GM21515 (cell line): ENCODE data around the gene CDYL2.

Experiments
- ATAC-seq: cut with Tn5 transposase; IDR thresholded peaks from one replicate; pipeline ENCODE4 v1.9.1; 2021; ENCODE audit not compliant: unreplicated experiment

The CDYL2 gene

GRCh38 chr16:80601182-80601581 is 203.2 kb downstream of the CDYL2 start:
- no peak for ATAC-seq

GRCh38 chr16:80599466-80599865 is 204.9 kb downstream of the CDYL2 start:
- no peak for ATAC-seq

GRCh38 chr16:80596507-80597207 is 207.7 kb downstream of the CDYL2 start:
- ATAC-seq, result no peak

GRCh38 chr16:80594756-80595155 is 209.6 kb downstream of the CDYL2 start:
- ATAC-seq, result no peak

- no peak for ATAC-seq
Observed at GRCh38 chr16:80592273-80592672, 212.1 kb downstream of the CDYL2 start.

GRCh38 chr16:80591071-80591915 is 213.1 kb downstream of the CDYL2 start:
- no peak for ATAC-seq

GRCh38 chr16:80587071-80587470 is 217.3 kb downstream of the CDYL2 start:
- ATAC-seq, result no peak

GRCh38 chr16:80586476-80586875 is 217.9 kb downstream of the CDYL2 start:
- ATAC-seq, result no peak

GRCh38 chr16:80585764-80586163 is 218.6 kb downstream of the CDYL2 start:
- ATAC-seq, result no peak

- no peak for ATAC-seq
Observed at GRCh38 chr16:80583466-80583865, 220.9 kb downstream of the CDYL2 start.

GRCh38 chr16:80580109-80580832 is 224.1 kb downstream of the CDYL2 start:
- peak; percentile 81 for ATAC-seq

GRCh38 chr16:80577485-80578280 is 226.7 kb downstream of the CDYL2 start:
- ATAC-seq, result no peak

- ATAC-seq, result no peak
Observed at GRCh38 chr16:80576343-80576912, 228.0 kb downstream of the CDYL2 start.

GRCh38 chr16:80573700-80574120 is 230.7 kb downstream of the CDYL2 start:
- ATAC-seq, result no peak

GRCh38 chr16:80570106-80570478 is 234.3 kb downstream of the CDYL2 start:
- ATAC-seq, result no peak

GRCh38 chr16:80569440-80570105 is 234.8 kb downstream of the CDYL2 start:
- no peak for ATAC-seq

GRCh38 chr16:80564394-80564793 is 240.0 kb downstream of the CDYL2 start:
- ATAC-seq, result no peak

GRCh38 chr16:80563066-80563465 is 241.3 kb downstream of the CDYL2 start:
- ATAC-seq, result no peak

GRCh38 chr16:80559369-80559768 is 245.0 kb downstream of the CDYL2 start:
- ATAC-seq, result no peak

- ATAC-seq, result no peak
Observed at GRCh38 chr16:80557037-80557436, 247.4 kb downstream of the CDYL2 start.
